HG02840 (cell line): ENCODE results near the gene CRISP3.
"Not testable (repeated sequence)": the region's sequence is repeated elsewhere in the genome, so short reads cannot be mapped to it uniquely, and the experiment has no call there.

Experiments used
- ATAC-seq: cut with Tn5 transposase; IDR thresholded peaks from one replicate; pipeline ENCODE4 v1.9.1; 2021; ENCODE audit warnings: mild to moderate bottlenecking, moderate library complexity, moderate number of reproducible peaks; ENCODE audit not compliant: unreplicated experiment, low FRiP score

Gene CRISP3

GRCh38 chr6:49744259-49744658 lies at the start of gene CRISP3:
Gene CRISP3, minus strand, starts transcription at chr6:49744388. Its CDS starts 21 bp downstream, at chr6:49744367.
- no peak for ATAC-seq

GRCh38 chr6:49790341-49790740 lies 46.2 kb upstream of the CRISP3 start:
- no peak for ATAC-seq

GRCh38 chr6:49787176-49787575 lies 43.0 kb upstream of the CRISP3 start, which contains the start of gene PGK2:
Gene PGK2, minus strand, starts transcription at chr6:49787285. Its CDS starts 98 bp downstream, at chr6:49787187.
- no peak for ATAC-seq

- no peak for ATAC-seq
Observed at GRCh38 chr6:49784272-49784671, 40.1 kb upstream of the CRISP3 start.

- ATAC-seq: no peak
Observed at GRCh38 chr6:49782725-49783124, 38.5 kb upstream of the CRISP3 start.

- no peak for ATAC-seq
Observed at GRCh38 chr6:49782293-49782692, 38.1 kb upstream of the CRISP3 start.

- ATAC-seq: no peak
Observed at GRCh38 chr6:49776444-49776843, 32.3 kb upstream of the CRISP3 start.

GRCh38 chr6:49775043-49775442 lies 30.9 kb upstream of the CRISP3 start:
- no peak for ATAC-seq

GRCh38 chr6:49772285-49772684 lies 28.1 kb upstream of the CRISP3 start:
- ATAC-seq: no peak

- ATAC-seq: no peak
Observed at GRCh38 chr6:49766762-49767161, 22.6 kb upstream of the CRISP3 start.

- no peak for ATAC-seq
Observed at GRCh38 chr6:49764571-49765236, 20.5 kb upstream of the CRISP3 start.

- ATAC-seq: no peak
Observed at GRCh38 chr6:49743429-49743828, 759 bp downstream of the CRISP3 start.

GRCh38 chr6:49739423-49739822 lies 4.8 kb downstream of the CRISP3 start:
- ATAC-seq: no peak

- ATAC-seq: no peak
Observed at GRCh38 chr6:49736017-49736508, 8.1 kb downstream of the CRISP3 start.

GRCh38 chr6:49733680-49734079 lies 10.5 kb downstream of the CRISP3 start:
- ATAC-seq: no peak

- no peak for ATAC-seq
Observed at GRCh38 chr6:49732781-49733180, 11.4 kb downstream of the CRISP3 start.

- no peak for ATAC-seq
Observed at GRCh38 chr6:49730251-49730650, 13.9 kb downstream of the CRISP3 start.

GRCh38 chr6:49723917-49724316 lies 20.3 kb downstream of the CRISP3 start:
- not testable (repeated sequence) for ATAC-seq

- no peak for ATAC-seq
Observed at GRCh38 chr6:49721297-49721696, 22.9 kb downstream of the CRISP3 start.

- no peak for ATAC-seq
Observed at GRCh38 chr6:49720372-49720771, 23.8 kb downstream of the CRISP3 start.

- no peak for ATAC-seq
Observed at GRCh38 chr6:49713346-49713745, 30.8 kb downstream of the CRISP3 start, which contains the start of gene CRISP2. Gene CRISP2, minus strand, starts transcription at chr6:49713543. Its CDS starts 4,347 bp downstream, at chr6:49709196.

GRCh38 chr6:49698478-49698877 lies 45.7 kb downstream of the CRISP3 start:
- ATAC-seq: no peak
